RWPE2 (cell line): ENCODE measurements around the gene ADRA2B.
A peak's percentile ranks its signal among the peaks of the same experiment; 100 is the strongest.

ENCODE experiments used
- ATAC-seq: fragments of 200-7000 bp; cut with Tn5 transposase; 3 replicates; pipeline ENCODE4 v1.9.1; 2021; ENCODE audit warnings: low read depth
- DNase-seq: peaks from one replicate; pipeline ENCODE4 v3.0.0-alpha.2; 2020; ENCODE audit warnings: low spot score
- H3K27ac ChIP-seq: fragments of 450-650 bp; 2 replicates; pipeline ENCODE4 v1.5.1; 2017; ENCODE audit warnings: mild to moderate bottlenecking; ENCODE audit not compliant: poor library complexity, severe bottlenecking
- H3K27me3 ChIP-seq: fragments of 250-450 bp; sonication (Bioruptor Pico); 2 replicates; pipeline ENCODE4 v1.5.1; 2021; ENCODE audit warnings: mild to moderate bottlenecking, moderate library complexity; ENCODE audit not compliant: insufficient read depth, poor library complexity, severe bottlenecking
- H3K36me3 ChIP-seq: fragments of 250-450 bp; sonication (Bioruptor Pico); 2 replicates; pipeline ENCODE4 v1.5.1; 2020; ENCODE audit warnings: low read depth, mild to moderate bottlenecking, moderate library complexity
- H3K4me1 ChIP-seq: fragments of 250-450 bp; sonication (Bioruptor Pico); 2 replicates; pipeline ENCODE4 v1.5.1; 2021; ENCODE audit warnings: mild to moderate bottlenecking, moderate library complexity; ENCODE audit not compliant: insufficient read depth, poor library complexity, severe bottlenecking
- H3K4me3 ChIP-seq: fragments of 250-450 bp; sonication (Bioruptor Pico); 2 replicates; pipeline ENCODE4 v1.5.1; 2021; ENCODE audit warnings: mild to moderate bottlenecking, moderate library complexity; ENCODE audit not compliant: severe bottlenecking
- H3K9me3 ChIP-seq: fragments of 250-450 bp; sonication (Bioruptor Pico); 2 replicates; pipeline ENCODE4 v1.5.1; 2021; ENCODE audit warnings: mild to moderate bottlenecking, moderate library complexity; ENCODE audit not compliant: severe bottlenecking
- CTCF ChIP-seq: fragments of 450-650 bp; IDR thresholded peaks from one replicate; pipeline ENCODE4 v1.5.1; 2017; ENCODE audit warnings: mild to moderate bottlenecking, moderate library complexity; ENCODE audit not compliant: poor library complexity, severe bottlenecking

Gene ADRA2B

DNA sequence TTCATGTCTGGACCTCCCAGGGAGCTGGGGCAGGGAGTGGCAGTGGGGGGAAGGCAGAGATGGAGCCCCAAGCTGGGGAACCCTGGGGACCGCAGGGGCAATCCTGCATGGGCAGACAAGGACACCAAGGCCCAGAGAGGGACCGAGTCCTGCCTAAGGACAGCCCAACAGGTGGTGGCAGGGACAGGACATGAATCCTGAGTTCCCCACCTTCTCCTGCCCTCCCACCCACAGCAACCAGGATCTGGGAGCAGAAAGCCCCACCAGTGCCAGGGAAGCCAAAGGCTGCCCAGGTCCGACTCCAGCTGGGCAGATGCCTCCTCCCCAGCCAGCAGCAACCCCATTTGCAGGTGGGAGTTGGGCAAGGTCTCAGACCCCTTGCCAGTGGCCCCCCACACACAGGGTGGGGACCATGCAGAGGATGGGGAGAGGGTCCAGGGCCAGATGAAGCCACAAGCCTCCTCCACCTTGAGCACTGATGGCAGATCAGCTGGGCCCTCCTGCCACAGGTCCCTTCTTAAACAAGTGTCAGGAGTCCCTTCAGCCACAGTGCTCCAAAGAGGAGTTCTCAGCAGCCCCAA, 6.3 kb downstream of the ADRA2B start:
- TF ChIP-seq CTCF = no peak
- Histone ChIP-seq H3K4me3 (no peak overlapping the region), H3K9me3 (peaks cover 2% of the 10 kb centered on the region), H3K4me1 (no peaks in the 10 kb centered on the region), H3K27me3 (no peaks in the 10 kb centered on the region), H3K27ac (no peak overlapping the region), H3K36me3 (no peaks in the 10 kb centered on the region)
- no peak for ATAC-seq
- DNase-seq = peak; percentile 40

DNA sequence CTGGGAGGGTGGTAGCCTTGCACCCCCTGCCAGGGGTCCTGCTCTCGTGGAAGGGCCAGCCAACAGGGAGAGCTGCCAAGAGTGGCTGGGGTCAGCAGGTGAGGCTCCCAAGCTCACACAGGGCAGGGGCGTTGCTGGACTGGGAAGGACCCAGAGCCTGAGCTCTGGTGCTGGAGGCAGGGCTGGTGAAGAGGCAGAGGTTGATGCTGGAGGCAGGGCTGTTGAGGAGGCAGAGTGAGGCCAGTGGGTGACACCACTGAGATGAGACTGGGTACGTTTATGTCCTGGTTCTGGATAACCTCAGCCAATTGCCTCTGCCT, 7.0 kb downstream of the ADRA2B start:
- peak; percentile 48 for DNase-seq
- Histone ChIP-seq H3K36me3 (no peaks in the 10 kb centered on the region), H3K9me3 (peaks cover 2% of the 10 kb centered on the region), H3K27me3 (no peaks in the 10 kb centered on the region), H3K27ac (no peak overlapping the region), H3K4me1 (no peaks in the 10 kb centered on the region), H3K4me3 (no peak overlapping the region)
- no peak for ATAC-seq
- TF ChIP-seq CTCF = no peak

GRCh38 chr2:96108541-96109360, 7.6 kb downstream of the ADRA2B start:
- H3K4me3 ChIP-seq = no peak overlapping the region
- H3K27ac ChIP-seq = no peak overlapping the region
- no peak for ATAC-seq

DNA sequence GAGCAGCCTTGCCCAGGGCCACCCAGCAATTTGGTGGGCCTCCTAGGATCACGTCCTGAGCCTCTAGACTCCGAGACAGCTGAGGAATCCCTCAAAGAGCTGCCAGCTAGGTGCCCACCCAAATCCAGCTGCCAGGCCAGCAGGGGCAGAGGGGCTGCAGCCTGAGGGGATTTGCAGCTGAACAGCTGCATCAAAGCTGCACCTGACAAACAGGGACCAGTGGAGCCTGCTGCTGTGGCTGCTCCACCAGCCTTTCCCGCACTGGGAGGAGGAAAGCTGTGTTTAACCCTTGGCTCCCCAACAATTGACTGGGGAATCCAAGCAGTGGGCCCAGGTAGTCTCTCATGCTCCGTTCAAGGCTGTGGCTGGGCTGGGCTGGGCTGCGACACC, 8.2 kb downstream of the ADRA2B start:
- Histone ChIP-seq H3K27me3 (no peaks in the 10 kb centered on the region), H3K4me1 (no peaks in the 10 kb centered on the region), H3K27ac (no peak overlapping the region), H3K9me3 (peaks cover 2% of the 10 kb centered on the region), H3K4me3 (no peak overlapping the region), H3K36me3 (no peaks in the 10 kb centered on the region)
- ATAC-seq = no peak
- DNase-seq = no peak
- TF ChIP-seq CTCF = no peak

More at GRCh38 chr2:96108541-96109360, 7.6 kb downstream of the ADRA2B start:
- peak; percentile 49 for DNase-seq
- Histone ChIP-seq H3K9me3 (peaks cover 2% of the 10 kb centered on the region), H3K27me3 (no peaks in the 10 kb centered on the region), H3K4me1 (no peaks in the 10 kb centered on the region), H3K36me3 (no peaks in the 10 kb centered on the region)
- TF ChIP-seq CTCF = no peak

DNA sequence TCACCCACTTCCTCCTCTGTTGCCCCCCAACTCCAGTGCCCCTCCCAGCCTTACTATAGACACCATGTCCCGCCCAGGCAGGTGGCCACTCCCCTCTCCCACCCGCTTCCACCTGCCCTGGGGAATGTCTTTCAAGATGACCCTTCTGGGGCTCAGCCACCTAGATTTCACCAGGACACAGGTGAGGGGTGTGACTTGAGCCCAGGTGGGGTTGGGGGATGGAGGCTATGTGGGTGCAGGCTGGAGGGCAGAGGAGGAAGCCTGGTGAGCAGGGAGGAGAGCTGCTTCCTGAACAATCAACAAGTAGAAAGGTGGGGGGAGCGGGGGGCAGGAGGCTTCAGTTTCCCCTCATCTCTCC, 8.7 kb downstream of the ADRA2B start:
- Histone ChIP-seq H3K27ac (no peak overlapping the region), H3K27me3 (no peaks in the 10 kb centered on the region), H3K9me3 (peaks cover 2% of the 10 kb centered on the region), H3K4me1 (no peaks in the 10 kb centered on the region), H3K4me3 (no peak overlapping the region), H3K36me3 (no peaks in the 10 kb centered on the region)
- TF ChIP-seq CTCF = no peak
- DNase-seq (peak; percentile 33), ATAC-seq (no peak)
